GM19452 (cell line): ENCODE results near the gene EFCC1.

ENCODE experiments used
- ATAC-seq: cut with Tn5 transposase; IDR thresholded peaks from one replicate; pipeline ENCODE4 v1.9.1; 2021; ENCODE audit not compliant: unreplicated experiment

The EFCC1 gene

DNA sequence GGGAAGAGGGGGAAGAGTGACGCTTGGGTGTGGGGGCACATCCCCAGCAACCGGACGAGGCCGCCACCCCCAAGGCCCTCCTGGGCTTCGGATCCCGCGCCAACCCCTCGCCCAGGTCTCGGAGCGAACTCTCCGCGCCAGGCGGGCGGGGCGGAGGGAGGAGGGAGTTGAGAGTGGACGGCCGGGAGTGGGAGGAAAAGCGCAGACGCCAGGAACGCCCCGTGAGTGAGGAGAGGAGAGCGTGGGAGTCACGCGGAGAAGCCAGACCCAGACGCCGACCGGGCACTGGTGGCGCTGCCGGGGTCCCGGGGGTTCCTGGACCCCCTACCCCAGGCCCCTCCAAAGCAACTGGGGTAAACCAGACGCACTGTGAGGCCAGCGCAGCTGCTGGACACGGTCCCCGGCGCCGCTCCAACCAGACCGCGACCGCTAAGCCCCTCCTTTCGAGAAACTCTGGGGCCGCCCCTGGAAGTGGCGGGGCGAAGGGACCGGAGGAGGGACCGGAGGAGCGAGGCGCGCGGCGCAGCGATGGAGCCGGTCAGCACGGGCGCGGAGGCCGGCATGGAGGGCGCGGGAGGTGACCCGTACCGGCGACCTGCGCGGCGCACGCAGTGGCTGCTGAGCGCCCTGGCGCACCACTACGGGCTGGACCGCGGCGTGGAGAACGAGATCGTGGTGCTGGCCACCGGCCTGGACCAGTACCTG lies at the start of gene EFCC1:
Gene EFCC1, plus strand, starts transcription at position 204 of the 705 bp plus-strand sequence. Its CDS starts 325 bp downstream, at position 529.
- no peak for ATAC-seq

GRCh38 chr3:128956440-128956839 lies 44.7 kb upstream of the EFCC1 start:
- no peak for ATAC-seq

- ATAC-seq = no peak
These were observed 35.8 kb upstream of the EFCC1 start for GRCh38 chr3:128965280-128965679.

- no peak for ATAC-seq
These were observed 35.3 kb upstream of the EFCC1 start for GRCh38 chr3:128965818-128966217.

DNA sequence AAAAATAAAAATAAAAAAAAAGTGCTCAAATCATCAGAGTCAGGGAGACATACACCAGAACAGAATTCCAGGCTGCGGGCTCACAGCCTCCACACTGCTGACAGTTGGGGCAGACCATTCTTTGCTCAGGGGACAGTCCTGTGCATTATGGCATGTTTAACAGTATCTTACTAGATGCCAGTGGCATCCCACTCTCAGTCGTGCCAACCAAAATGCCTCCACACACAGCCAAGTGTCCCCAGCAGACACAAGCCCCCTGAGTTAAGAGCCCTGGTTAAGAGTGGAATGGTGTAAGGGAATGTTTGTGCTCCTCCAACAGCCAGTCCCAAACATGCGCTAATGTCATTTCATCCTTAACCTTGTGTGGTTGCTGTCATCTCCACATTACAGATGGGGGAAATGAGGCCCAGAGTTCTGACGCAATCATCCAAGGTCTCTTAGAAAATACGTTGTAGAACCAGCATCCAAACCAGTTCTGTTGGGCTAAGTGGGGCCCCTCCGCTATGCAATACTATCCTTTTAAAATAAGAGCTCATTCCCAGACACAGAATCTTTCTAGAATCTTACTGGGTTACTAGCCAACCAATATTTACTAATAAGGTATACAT lies 33.3 kb upstream of the EFCC1 start:
- ATAC-seq = no peak

DNA sequence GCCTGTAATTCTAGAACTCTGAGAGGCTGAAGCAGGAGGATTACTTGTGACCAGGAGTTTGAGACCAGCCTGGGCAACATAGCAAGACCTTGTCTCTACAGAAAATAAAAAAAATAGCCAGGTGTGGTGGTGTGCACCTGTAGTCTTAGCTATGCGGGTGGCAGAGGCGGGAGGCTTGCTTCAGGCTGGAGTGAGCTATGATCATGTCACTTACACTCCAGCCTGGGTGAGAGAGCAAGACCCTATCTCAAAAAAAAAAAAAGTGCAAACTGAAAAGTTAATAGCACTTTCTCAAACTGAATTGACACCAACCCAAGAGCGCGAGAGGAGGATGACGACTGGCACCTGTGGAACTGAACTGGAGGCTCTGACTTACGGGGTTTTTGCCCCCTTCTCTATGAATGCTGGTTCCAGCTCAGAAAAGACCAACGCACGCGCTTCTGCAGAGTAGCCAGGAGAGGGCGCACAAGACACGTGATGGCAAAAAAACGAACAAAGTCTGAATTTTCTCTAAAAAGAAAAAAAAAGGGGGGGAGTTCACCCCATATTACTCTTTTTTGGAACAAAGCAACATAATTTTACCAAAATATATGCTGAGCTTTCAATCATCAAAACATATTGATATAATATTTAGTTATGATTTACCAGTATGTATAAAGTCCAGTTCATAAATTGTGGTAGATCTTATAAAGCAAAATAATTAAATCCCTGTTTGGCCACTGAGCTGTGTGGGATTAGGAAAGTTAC lies 30.9 kb upstream of the EFCC1 start:
- ATAC-seq = no peak

- no peak for ATAC-seq
These were observed 30.4 kb upstream of the EFCC1 start for GRCh38 chr3:128970740-128971047.

DNA sequence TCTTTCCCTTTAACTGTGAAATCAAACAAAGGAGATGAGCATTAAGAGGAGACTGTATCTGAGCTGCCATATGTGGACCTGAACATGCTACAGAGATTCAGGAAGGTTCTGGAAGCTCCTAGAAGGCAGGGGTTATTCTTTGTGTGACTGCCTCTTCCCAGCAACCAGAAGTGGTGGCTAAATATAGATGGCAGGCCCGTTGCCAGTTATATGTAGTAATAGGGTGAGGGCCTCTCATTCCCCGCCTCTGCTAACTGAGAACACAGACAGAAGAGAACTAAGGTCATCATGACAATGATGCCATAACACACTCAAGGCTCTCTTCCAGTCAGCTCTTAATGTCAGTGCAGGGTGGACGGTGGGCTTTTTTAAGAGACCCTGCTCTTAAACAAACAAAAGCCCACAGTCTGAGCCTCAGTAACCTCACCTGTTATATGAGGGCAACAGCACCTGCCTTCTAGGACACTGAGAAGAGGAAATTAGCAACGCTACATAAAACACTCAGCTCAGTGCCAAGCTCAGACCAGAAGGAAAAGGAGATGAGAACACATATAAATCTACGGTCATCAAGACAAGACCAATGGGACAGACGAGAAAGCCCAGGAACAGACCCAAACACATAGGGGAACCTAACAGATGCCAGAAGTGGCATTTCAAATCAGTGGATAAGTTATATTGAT lies 29.5 kb upstream of the EFCC1 start:
- ATAC-seq = no peak

GRCh38 chr3:128973988-128974564 lies 27.0 kb upstream of the EFCC1 start:
- ATAC-seq = no peak

DNA sequence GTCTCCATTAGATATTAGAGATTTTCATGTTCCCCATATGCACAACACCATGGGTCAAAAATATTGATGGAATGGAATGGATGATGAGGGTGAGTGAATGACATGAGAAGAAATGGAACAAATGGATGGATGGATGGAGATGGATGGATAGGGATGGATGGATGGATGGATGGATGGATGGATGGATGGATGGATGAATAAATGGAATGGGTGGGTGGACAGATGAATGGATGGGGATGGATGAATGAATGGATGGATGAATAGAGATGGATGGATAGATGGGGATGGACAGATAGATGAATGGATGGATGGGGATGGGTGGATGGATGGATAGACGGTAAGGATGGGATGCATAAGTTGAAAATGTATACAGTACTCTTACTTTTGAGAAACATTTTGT lies 25.8 kb upstream of the EFCC1 start:
- ATAC-seq = no peak

DNA sequence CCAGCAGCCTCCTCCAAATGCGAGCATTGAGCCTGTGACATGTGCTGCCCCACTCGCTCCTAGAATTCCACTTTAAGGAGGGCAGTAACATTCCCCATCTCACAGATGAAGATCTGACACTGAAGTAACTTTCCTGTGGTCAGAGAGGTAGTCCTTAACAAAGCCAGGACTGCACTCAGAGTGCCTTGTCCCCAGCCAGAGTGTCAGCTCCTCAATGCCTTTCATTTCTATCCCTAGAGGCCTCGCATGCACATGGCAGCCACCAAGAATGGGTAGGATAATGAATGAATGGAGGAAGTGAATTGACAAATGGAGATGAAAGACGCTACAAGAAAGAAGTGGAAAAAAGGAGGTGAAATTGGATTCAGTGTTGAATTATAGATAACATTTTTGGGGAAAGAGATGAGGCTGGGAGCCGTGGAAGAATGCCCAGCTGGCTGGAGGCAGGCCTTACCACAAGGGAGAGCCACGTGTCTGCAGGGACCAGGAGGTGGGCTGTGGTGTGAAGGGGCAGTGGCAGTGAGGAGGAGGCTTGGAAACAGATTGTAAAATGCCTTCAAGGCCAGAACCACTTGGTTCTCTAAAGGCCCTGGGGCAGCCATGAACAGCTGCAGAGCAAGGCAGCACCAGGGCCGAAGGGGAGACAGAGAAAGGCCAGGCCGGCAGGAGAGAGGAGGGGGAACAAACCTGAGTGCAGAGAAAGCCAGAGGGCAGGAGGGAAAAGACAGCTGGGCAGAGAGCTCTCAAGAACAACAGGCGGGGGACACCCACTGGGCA lies 17.6 kb upstream of the EFCC1 start:
- no peak for ATAC-seq

- no peak for ATAC-seq
These were observed 16.5 kb upstream of the EFCC1 start for GRCh38 chr3:128984596-128984995.

- no peak for ATAC-seq
These were observed 13.6 kb upstream of the EFCC1 start for GRCh38 chr3:128987302-128988100.

DNA sequence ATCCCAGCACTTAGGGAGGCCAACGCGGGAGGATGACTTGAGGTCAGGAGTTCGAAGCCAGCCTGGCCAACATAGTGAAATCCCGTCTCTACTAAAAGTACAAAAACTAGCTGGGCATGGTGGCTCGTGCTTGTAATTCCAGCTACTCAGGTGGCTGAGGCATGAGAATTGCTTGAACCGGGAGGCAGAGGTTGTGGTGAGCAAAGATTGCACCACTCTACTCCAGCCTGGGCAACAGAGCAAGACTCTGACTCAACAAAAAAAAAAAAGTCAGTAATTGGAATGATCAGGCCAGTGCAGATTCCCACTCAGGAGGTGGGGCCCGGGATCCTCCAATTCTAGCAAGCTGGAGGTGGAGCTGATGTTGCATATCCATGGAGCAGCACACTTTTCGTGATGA lies 12.8 kb upstream of the EFCC1 start:
- no peak for ATAC-seq

DNA sequence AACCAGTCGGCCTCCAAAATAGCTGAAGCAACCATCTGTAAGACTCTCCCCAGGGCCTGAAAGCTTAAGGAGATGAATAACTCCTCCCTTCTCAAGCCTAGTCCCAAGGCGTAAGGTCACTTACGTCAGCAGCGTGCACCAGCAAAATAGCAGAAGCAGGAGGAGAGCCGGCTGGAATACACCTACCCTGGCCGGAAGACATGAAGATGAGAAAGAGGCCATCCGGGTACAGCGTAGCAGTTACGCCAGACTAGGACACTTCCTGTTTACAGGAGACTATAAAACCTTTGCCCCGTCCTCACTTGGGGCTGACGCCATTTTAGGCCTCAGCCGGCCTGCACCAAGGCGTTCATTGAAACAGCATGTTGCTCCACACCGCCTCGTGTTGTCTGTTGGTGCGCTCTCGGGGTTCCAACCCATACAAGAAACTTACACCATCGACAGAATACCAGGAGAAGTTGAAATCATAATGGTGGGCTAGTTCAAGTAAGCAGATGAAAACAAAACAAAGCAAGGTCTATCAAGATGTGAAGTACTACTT lies 9.7 kb upstream of the EFCC1 start:
- no peak for ATAC-seq

GRCh38 chr3:128992926-128993460 lies 8.1 kb upstream of the EFCC1 start:
- ATAC-seq = no peak

GRCh38 chr3:128993461-128994172 lies 7.5 kb upstream of the EFCC1 start, which contains the start of gene CFAP92:
Gene CFAP92 (minus strand): TSS chr3:128994076. CDS start chr3:128993304, 772 bp downstream.
- peak; percentile 93 for ATAC-seq

- no peak for ATAC-seq
These were observed 7.0 kb upstream of the EFCC1 start for GRCh38 chr3:128994173-128994512.
